Neural progenitor cell (in vitro differentiated cells): ENCODE results near the gene MED17.

Source experiments
- CTCF ChIP-seq: fragments of 200-600 bp; sonication (generic); IDR thresholded peaks from 2 replicates; pipeline ENCODE4 v1.5.1; 2017; ENCODE audit warnings: antibody characterized with exemption, mild to moderate bottlenecking
- EZH2 ChIP-seq: fragments of 200-600 bp; sonication (generic); IDR thresholded peaks from 2 replicates; pipeline ENCODE4 v1.6.1; 2017; ENCODE audit warnings: antibody characterized with exemption, mild to moderate bottlenecking, moderate library complexity
- EZH2phosphoT487 ChIP-seq: fragments of 200-600 bp; sonication (generic); IDR thresholded peaks from 2 replicates; pipeline ENCODE4 v1.6.1; 2017; ENCODE audit warnings: antibody characterized with exemption

- no peak for TF ChIP-seq EZH2
- TF ChIP-seq CTCF = no peak
- no peak for TF ChIP-seq EZH2phosphoT487
Measured at GRCh38 chr11:93844568-93844967, 60.5 kb downstream of the MED17 start.
